HG02852 (cell line): ENCODE data around the gene ARNT2.
"Not testable (repeated sequence)": the region's sequence is repeated elsewhere in the genome, so short reads cannot be mapped to it uniquely, and the experiment has no call there.

Experiments used
- ATAC-seq: cut with Tn5 transposase; IDR thresholded peaks from one replicate; pipeline ENCODE4 v1.9.1; 2021; ENCODE audit warnings: mild to moderate bottlenecking, moderate library complexity; ENCODE audit not compliant: unreplicated experiment

The ARNT2 gene

GRCh38 chr15:80510985-80511384 lies 106.8 kb downstream of the ARNT2 start:
- not testable (repeated sequence) for ATAC-seq

- ATAC-seq, result no peak
Observed at GRCh38 chr15:80512726-80513660, 108.8 kb downstream of the ARNT2 start.

- no peak for ATAC-seq
Observed at GRCh38 chr15:80514071-80514780, 110.0 kb downstream of the ARNT2 start.

GRCh38 chr15:80517290-80517689 lies 113.1 kb downstream of the ARNT2 start:
- ATAC-seq, result no peak

DNA sequence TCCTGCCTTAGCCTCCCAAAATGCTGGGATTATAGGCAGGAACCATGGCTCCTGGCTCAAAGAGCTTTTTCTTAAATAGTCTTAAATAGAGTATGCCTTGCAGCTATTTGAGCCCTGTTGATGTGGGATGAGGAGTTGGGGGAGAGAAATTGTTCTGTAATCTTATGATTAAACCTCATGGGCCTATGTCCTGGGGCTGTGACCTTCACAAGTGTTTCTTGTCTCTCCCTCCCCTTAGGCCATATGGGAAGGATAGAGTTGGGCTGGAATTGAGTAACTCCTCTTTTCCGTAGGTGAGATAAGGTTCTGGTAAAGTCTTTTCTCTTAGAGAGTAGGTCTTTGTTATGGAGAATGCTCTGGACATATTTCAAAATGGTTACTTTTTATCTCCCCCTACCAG lies 114.3 kb downstream of the ARNT2 start:
- ATAC-seq, result no peak

DNA sequence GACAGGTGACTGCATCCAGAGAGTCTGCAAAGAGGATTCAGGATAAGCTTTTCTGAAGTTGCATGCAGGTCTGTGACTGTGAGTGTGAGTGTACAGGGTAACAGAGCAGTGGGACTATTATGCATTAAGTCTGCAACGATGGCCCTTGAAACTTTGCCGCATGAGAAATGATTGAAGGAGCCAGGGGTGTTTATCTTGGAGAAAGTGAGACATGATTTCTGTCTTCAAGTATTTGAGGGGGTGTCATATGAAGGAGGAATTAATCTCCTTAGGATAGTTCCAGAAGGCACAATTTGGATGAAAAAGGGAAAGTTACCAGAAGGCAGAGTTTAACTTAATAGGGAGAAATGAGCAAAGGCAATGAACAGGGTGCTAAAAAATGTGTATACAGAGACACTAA lies 119.6 kb downstream of the ARNT2 start:
- ATAC-seq, result no peak

DNA sequence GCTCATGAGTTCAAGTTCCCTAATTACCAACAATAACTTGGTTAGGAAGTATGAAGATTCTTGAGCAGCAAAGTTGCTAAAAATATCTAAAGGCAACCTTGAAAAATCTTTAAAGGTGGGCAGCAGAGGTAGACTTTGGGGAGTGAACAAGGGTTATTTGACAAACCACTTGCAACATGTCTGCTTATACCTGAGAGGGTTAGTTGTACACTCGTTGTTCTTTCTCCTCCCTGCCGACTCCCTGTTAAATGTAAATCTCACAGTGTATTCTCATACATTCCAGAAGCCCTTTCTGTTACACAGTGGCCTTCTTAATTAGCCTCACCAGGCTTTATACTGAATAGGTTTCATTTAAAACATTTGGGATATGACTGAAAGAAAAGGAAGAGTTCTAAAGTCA lies 121.7 kb downstream of the ARNT2 start:
- ATAC-seq, result no peak

DNA sequence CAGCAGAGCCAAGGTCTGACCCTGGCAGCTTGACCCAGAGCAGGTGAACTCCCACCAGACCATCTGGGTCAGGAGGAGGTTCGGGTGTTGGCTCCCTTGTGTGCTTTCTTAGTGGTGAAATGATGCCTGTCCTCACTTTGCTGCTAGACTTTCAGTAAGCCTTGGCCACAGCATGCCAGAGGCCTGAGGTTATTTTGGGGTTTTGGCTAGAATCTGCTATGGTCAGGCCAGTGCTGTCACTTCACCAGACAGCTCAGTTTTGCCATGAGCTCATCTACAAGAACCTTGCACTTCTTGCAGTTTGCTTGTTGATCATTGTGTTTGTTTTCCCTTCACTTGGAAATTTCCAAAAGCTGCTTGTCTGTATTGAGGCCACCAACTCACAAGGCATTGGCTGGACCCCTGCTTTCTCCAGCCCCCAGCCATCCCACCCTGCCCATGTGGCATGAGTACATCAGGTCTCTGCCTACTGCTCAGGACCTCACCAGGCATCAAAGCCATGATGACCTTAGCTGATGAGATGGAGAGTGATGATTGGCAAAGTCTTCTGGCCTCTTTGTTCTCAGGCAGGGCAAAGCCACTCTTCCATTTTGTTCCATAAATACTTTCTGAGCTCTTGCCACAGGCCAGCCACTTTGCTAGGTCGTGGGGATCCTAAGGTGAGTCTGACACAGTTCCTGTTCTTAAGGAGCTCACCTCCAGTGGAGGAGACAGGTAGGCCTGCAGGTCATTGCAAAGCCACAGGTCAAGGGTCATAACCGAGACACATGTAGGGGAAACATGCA lies 122.6 kb downstream of the ARNT2 start:
- ATAC-seq, result no peak

DNA sequence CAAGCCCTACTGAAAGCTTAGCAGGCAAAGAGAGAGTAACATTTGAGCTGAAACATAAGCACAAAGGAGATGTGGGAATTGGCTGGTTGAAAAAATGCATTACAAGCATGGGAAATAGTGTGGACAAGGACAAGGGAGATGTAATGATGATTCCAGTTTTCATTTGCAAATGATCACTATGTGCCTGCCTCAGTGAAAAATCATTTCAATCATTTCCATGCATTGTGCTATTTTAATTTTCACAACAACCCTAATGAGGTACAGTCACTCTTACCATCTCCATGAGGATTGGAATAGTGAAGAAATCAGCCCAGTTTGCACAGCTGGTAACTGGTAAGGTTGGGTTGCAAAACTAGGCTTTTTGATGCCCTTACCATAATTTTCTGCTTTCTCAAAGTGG lies 123.2 kb downstream of the ARNT2 start:
- ATAC-seq, result no peak

- ATAC-seq, result no peak
Observed at GRCh38 chr15:80527961-80528360, 123.8 kb downstream of the ARNT2 start.

DNA sequence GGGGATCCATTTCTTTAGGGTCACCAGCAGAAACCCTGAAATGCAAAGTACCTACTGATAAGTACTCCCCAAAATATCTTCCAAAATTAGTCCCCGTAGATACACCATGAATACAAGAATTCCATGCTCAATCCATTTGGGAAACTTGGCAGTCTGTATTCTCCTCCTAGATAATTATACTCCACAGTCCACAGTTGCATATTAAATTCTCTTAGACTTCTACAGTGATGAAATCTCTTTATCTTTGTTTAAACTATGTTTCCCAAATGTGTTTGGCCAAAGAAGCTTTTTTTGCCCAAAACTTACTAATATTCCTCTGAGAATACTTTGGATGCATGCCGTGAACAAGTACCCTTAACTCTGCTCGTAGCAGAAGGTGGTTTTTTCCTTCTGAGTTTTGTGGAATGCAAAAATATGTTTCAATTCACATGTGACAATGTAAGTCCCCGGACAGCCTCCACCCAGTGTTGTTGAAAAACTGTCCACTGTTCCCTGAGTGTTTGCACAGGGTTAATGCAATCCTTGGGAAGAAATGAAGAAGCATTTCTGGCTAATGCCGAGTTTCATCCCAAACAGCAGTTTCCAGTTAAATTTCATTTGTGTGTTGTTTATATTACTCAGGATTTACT lies 126.7 kb downstream of the ARNT2 start:
- no peak for ATAC-seq

DNA sequence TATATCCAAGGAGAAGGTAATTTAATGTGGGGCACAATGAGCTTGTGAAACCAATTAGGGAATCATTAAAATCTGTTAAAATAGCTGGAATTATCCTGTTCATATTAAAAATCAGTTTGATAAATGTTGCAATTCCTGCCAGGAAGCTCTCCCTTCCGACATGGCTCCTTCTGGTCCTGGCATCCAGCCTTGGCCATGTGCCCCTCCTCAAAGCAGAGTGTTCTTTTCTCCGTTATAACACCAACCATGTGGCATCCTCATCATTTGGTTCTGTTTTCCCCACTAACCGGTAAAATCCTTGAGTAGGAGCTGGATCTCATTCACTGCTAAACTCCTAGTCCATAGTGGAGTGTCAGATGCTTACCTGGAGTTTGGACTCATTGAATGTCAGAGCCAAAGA lies 127.2 kb downstream of the ARNT2 start:
- no peak for ATAC-seq

GRCh38 chr15:80531796-80532195 lies 127.6 kb downstream of the ARNT2 start:
- no peak for ATAC-seq

DNA sequence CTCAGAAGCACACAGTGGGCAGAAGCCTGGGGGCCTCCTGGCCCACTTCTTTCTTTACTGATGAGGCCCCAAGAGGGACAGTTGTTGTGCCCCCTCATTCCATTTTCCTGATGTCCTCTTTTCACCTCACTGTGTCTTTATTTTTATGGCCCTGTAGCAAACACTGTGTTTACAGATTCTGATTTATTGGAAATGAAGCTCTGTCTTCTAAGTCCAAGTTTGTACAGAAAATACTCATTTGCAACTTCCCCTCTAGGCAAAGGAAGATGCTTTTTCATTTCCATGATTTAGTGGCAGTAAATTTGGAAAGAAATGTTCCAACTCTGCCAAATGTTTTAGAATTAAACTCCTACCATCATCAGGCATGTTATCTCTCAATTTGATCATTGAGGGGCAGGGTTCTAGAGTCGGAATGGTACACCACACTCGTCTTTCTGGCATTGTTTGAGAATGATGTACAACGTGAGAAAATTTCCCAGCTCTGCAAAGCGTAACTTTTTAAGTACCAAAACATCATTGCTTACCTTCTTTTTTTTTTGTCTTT lies 129.7 kb downstream of the ARNT2 start:
- no peak for ATAC-seq

DNA sequence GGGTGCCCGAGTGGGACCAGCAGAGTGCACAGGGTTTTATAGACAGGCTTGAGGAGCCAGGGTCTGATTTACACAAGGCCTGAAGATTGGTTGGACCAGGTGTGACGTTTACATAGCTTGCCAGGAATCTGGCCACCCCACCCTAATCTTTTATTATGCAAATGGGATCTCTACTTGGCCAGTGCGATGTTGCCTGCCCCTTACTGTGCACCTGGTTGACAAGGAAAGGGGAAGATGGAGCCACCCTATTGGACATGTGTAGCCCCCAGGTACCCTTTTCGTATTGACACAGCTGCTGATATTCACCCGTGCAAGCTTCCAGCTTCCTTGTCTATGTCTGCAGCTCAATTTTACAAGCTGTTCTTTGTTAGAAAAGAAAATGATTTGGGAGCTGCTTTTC lies 132.0 kb downstream of the ARNT2 start:
- no peak for ATAC-seq

GRCh38 chr15:80536716-80537115 lies 132.5 kb downstream of the ARNT2 start:
- no peak for ATAC-seq

DNA sequence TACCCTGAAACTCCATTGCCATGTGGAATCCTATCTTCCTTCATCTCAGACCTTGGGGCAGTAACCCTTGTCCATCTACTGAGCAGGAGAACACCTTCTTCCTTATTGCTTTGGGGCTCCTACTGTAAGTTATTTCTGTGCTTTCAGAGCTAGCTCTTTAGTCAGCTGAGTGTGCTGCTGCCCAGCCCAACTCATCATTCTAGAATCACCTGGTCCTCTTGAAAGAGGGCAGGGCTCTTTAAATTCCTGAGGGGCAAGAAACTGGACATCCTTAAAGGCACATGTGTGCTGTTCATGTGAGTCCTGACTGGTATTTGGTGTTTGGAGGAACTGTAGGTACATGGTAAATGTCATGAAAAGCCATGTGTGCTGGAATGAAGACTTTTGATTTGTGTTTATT lies 140.9 kb downstream of the ARNT2 start:
- ATAC-seq, result no peak

- no peak for ATAC-seq
Observed at GRCh38 chr15:80547264-80547663, 143.1 kb downstream of the ARNT2 start.

- ATAC-seq, result no peak
Observed at GRCh38 chr15:80549191-80549590, 145.0 kb downstream of the ARNT2 start.

DNA sequence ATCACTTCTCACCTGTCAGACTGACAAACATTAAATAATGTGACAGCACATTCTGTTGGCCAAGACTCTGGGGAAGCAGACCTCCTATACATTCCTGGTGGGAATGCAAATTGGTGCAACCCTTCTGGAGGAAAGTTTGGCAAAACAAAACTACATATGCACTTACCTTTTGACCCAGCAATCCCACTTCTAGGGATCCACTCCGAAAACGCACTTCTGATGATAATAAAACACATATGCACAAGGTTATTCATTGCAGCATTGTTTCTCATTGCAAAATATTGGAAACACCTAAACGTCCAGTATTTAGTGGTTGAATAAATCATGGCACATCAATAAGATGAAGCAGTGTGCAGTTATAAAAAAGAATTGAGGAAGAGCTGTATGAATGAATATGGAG lies 145.5 kb downstream of the ARNT2 start:
- ATAC-seq, result no peak
